Peyer's patch (tissue), 4 donors: ENCODE data around the gene RAD50. TPM values are rescaled to one million over a fixed set of nuclear protein-coding genes. Genes with fewer than 3 reads are reported as not detected.

Experiments
- DNase-seq, 3 donors: peaks; one replicate each; pipeline ENCODE4 v3.0.0-alpha.2; 2017 to 2019
- H3K27ac ChIP-seq, 4 donors: fragments of 200-600 bp; sonication (generic); one replicate each; pipeline ENCODE4 v1.5.1; 2016 to 2019
- H3K27me3 ChIP-seq, 2 donors: fragments of 200-600 bp; sonication (generic); one replicate each; pipeline ENCODE4 v1.5.1; 2019
- H3K36me3 ChIP-seq, 3 donors: fragments of 200-600 bp; sonication (generic); one replicate each; pipeline ENCODE4 v1.5.1; 2016 to 2019
- H3K4me1 ChIP-seq, 4 donors: fragments of 200-600 bp; sonication (generic); one replicate each; pipeline ENCODE4 v1.5.1; 2016 to 2019
- H3K4me3 ChIP-seq, 4 donors: fragments of 200-600 bp; sonication (generic); 1 replicate in 3 of 4; 2 replicates in 1 of 4; pipeline ENCODE4 v1.5.1; 2016 to 2019; ENCODE audit warnings: mild to moderate bottlenecking in 1 of 4
- H3K9me3 ChIP-seq, 4 donors: fragments of 200-600 bp; sonication (generic); one replicate each; pipeline ENCODE4 v1.5.1; 2016 to 2019; ENCODE audit warnings: mild to moderate bottlenecking in 1 of 4
- POLR2A ChIP-seq, 2 donors: fragments of 450-650 bp; IDR thresholded peaks; one replicate each; pipeline ENCODE4 v1.5.1; 2017; ENCODE audit warnings: antibody characterized with exemption in 2 of 2, mild to moderate bottlenecking in 2 of 2, moderate library complexity in 2 of 2
- total RNA-seq, 4 donors: library from RNA; depleted of rRNA; stranded (reverse); fragments of >200 nt; gene quantifications; one replicate each; pipeline ENCODE4 v1.1.0, GENCODE V29; 2016
- TF ChIP-seq, protein P1 (sequence below), 6 experiments: fragments of 450-650 bp in 4 of 6; fragments of 200-600 bp in 2 of 6; sonication (generic) in 1 of 6; IDR thresholded peaks; one replicate each; pipeline ENCODE4 v1.5.1; 2017 to 2019; ENCODE audit warnings: antibody characterized with exemption in 6 of 6, mild to moderate bottlenecking in 3 of 6, moderate library complexity in 1 of 6

Gene RAD50
- total RNA-seq, 4 donors from 2014 or later, result 47.5 to 102 (median 54.3) TPM

DNA sequence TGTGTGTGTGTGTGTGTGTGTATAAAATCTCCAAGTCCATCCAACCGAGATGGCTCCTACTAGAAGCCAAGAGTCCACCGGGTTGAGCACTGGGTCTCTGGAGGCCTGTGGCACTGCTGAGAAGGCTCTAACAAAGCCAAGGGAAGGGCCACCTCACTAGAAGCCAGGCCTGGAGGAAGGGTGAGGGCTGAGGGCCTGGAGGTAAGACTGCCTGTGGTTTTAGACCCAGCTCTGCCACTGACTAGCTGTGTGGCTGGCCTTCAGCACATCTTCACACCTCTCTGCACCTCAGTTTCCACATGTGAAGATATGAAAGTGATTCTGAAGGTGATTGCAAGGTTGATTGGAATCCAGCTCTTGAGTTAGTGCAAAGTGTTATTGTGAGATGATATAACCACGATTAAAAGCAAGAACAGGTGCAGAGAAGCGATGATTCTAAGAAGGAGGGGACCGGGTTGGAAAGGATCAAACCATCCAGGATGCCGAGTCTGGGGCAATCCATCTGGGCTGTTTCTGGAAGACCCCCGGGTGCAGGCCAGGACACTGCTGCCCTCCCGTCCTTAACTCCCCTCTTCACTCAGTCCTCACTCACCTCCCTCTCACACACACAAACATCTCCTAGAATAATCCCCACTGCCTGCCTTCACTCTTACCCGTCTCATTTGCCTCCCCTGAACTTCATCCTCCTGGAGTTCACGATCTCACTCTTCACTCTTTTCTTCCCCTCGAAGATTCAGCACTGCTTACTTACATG, 119.3 kb downstream of the RAD50 start:
- Histone ChIP-seq H3K4me3 (no peak overlapping the region), H3K27ac (no peak overlapping the region), H3K9me3 (no peaks in the 10 kb centered on the region), H3K36me3 (no peaks in the 10 kb centered on the region), H3K4me1 (peaks cover 0 to 4% (median 0%) of the 10 kb centered on the region in 4 donors), H3K27me3 (no peaks in the 10 kb centered on the region)
- no peak for DNase-seq
- TF ChIP-seq, protein P1, sequence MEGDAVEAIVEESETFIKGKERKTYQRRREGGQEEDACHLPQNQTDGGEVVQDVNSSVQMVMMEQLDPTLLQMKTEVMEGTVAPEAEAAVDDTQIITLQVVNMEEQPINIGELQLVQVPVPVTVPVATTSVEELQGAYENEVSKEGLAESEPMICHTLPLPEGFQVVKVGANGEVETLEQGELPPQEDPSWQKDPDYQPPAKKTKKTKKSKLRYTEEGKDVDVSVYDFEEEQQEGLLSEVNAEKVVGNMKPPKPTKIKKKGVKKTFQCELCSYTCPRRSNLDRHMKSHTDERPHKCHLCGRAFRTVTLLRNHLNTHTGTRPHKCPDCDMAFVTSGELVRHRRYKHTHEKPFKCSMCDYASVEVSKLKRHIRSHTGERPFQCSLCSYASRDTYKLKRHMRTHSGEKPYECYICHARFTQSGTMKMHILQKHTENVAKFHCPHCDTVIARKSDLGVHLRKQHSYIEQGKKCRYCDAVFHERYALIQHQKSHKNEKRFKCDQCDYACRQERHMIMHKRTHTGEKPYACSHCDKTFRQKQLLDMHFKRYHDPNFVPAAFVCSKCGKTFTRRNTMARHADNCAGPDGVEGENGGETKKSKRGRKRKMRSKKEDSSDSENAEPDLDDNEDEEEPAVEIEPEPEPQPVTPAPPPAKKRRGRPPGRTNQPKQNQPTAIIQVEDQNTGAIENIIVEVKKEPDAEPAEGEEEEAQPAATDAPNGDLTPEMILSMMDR (IDR thresholded peaks at IDR 0.05), result no peak
- no peak for TF ChIP-seq POLR2A (IDR thresholded peaks at IDR 0.05)

GRCh38 chr5:132677191-132677590, 120.4 kb downstream of the RAD50 start:
- Histone ChIP-seq H3K27ac (peak overlapping the region in 1 of 4 donors; percentile 8), H3K27me3 (no peaks in the 10 kb centered on the region), H3K4me3 (no peak overlapping the region), H3K4me1 (peaks cover 0 to 4% (median 0%) of the 10 kb centered on the region in 4 donors), H3K9me3 (no peaks in the 10 kb centered on the region), H3K36me3 (no peaks in the 10 kb centered on the region)
- TF ChIP-seq POLR2A (IDR thresholded peaks at IDR 0.05), result no peak
- TF ChIP-seq, protein P1 (IDR thresholded peaks at IDR 0.05), result peak in 3 of 6 experiments; percentile 32 to 48 (median 47)
- peak in 2 of 3 donors; percentile 64 to 71 for DNase-seq

GRCh38 chr5:132677682-132678400, 121.1 kb downstream of the RAD50 start:
- no peak overlapping the region for H3K27ac ChIP-seq
- no peak for TF ChIP-seq POLR2A (IDR thresholded peaks at IDR 0.05)
- TF ChIP-seq, protein P1 (IDR thresholded peaks at IDR 0.05), result no peak
- H3K4me1 ChIP-seq, result peaks cover 0 to 4% (median 0%) of the 10 kb centered on the region in 4 donors

GRCh38 chr5:132678735-132679134, 122.0 kb downstream of the RAD50 start:
- no peaks in the 10 kb centered on the region for H3K27me3 ChIP-seq
- TF ChIP-seq POLR2A (IDR thresholded peaks at IDR 0.05), result no peak
- TF ChIP-seq, protein P1 (IDR thresholded peaks at IDR 0.05), result no peak
- peaks cover 0 to 4% (median 0%) of the 10 kb centered on the region in 4 donors for H3K4me1 ChIP-seq
- no peaks in the 10 kb centered on the region for H3K9me3 ChIP-seq
- no peak overlapping the region for H3K27ac ChIP-seq
- no peak for DNase-seq
- no peak overlapping the region for H3K4me3 ChIP-seq
- H3K36me3 ChIP-seq, result no peaks in the 10 kb centered on the region

More at GRCh38 chr5:132677682-132678400, 121.1 kb downstream of the RAD50 start:
- Histone ChIP-seq H3K36me3 (no peaks in the 10 kb centered on the region), H3K4me3 (no peak overlapping the region), H3K9me3 (no peaks in the 10 kb centered on the region), H3K27me3 (no peaks in the 10 kb centered on the region)
- no peak for DNase-seq

DNA sequence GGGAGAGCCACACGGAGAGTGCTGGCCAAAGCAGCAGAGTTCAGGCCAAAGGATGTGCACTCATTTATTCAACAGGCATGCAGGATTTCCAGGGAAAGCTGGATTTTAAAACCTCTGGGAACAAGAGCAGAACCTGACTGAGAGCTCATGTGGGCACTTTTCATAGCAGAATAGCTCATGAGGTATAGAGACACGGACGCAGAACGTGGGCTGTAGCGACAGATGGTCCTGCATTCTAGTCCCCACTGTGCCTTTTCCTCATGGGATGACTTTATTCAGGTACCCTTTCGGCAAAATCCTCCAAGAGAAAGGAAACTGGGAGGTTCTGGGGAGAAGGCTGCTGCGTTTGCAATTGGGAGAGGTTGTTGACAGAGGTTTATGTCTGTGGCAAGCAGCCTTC, 122.4 kb downstream of the RAD50 start:
- H3K4me3 ChIP-seq, result no peak overlapping the region
- no peak for TF ChIP-seq POLR2A (IDR thresholded peaks at IDR 0.05)
- TF ChIP-seq, protein P1 (IDR thresholded peaks at IDR 0.05), result no peak
- no peak for DNase-seq
- H3K27ac ChIP-seq, result no peak overlapping the region
- H3K36me3 ChIP-seq, result no peaks in the 10 kb centered on the region
- no peaks in the 10 kb centered on the region for H3K9me3 ChIP-seq
- H3K4me1 ChIP-seq, result peaks cover 0 to 4% (median 0%) of the 10 kb centered on the region in 4 donors
- no peaks in the 10 kb centered on the region for H3K27me3 ChIP-seq
